K562 (cell line): ENCODE results near the gene NOP14. TPM values are rescaled to one million over a fixed set of nuclear protein-coding genes. Genes with fewer than 3 reads are reported as not detected.

Source experiments
- ARID3A ChIP-seq: IDR thresholded peaks from 2 replicates; pipeline ENCODE4 v1.6.1; 2012; ENCODE audit warnings: low read depth, low read length, improper control_type of control experiment, borderline replicate concordance
- CREM ChIP-seq: IDR thresholded peaks from 2 replicates; pipeline ENCODE4 v1.6.1; 2014; ENCODE audit warnings: antibody characterized with exemption, low read depth
- CTCFL ChIP-seq: IDR thresholded peaks from 2 replicates; pipeline ENCODE4 v1.6.1; 2011; ENCODE audit warnings: borderline replicate concordance, low read depth, mild to moderate bottlenecking, moderate library complexity, low read length; ENCODE audit not compliant: insufficient read depth, poor library complexity, severe bottlenecking
- FOXO4 ChIP-seq: fragments of 450-650 bp; formaldehyde crosslinking; IDR thresholded peaks from 2 replicates; pipeline ENCODE4 v1.4.0; 2020; ENCODE audit warnings: mild to moderate bottlenecking, moderate library complexity
- MEIS2 ChIP-seq: fragments of 450-650 bp; IDR thresholded peaks from 2 replicates; pipeline ENCODE4 v1.6.1; 2014; ENCODE audit warnings: mild to moderate bottlenecking; ENCODE audit not compliant: partially characterized antibody
- SRF ChIP-seq, 2 experiments: fragments of 250-450, 450-650 bp in 1 of 2; sonication (Bioruptor Pico) in 1 of 2; sonication (generic) in 1 of 2; formaldehyde crosslinking; IDR thresholded peaks; 2 replicates each; pipeline versions ENCODE4 v1.5.0 to v1.5.1; 2020 to 2022; ENCODE audit warnings: mild to moderate bottlenecking in 1 of 2, missing genetic modification reagents in 1 of 2
- TFAP4 ChIP-seq: sonication (generic); formaldehyde crosslinking; IDR thresholded peaks from 2 replicates; pipeline ENCODE4 v1.8.0; 2022; ENCODE audit warnings: missing genetic modification reagents, mild to moderate bottlenecking, moderate library complexity, borderline replicate concordance
- ZBTB40 ChIP-seq, 2 experiments: fragments of 450-650 bp in 1 of 2; sonication (generic) in 1 of 2; formaldehyde crosslinking in 1 of 2; IDR thresholded peaks; 2 replicates each; pipeline versions ENCODE4 v1.7.1 to v1.9.0; 2016 to 2022; ENCODE audit warnings: inconsistent platforms in 1 of 2, mild to moderate bottlenecking in 1 of 2, missing genetic modification reagents in 1 of 2
- ZKSCAN3 ChIP-seq: fragments of 250-450 bp; sonication (Bioruptor Pico); IDR thresholded peaks from 2 replicates; pipeline ENCODE4 v1.4.0; 2020
- polyA plus RNA-seq, 8 experiments: library from polyadenylated mRNA; depleted of rRNA in 4 of 8; stranded (reverse) in 5 of 8; unstranded in 3 of 8; fragments of >200 nt; fragmentation: Nextera tagmentation in 2 of 8; fragmentation: Illumina TruSeq in 1 of 8; extraction: Ambion mirVana in 2 of 8; extraction: Trizol in 1 of 8; gene quantifications; 2 replicates each; pipeline versions ENCODE4 v1.2.1 to v1.2.3, GENCODE V29; 2011 to 2014; ENCODE audit warnings: inconsistent platforms in 1 of 8, missing spikeins in 1 of 8
- total RNA-seq, 7 experiments: library from RNA; depleted of rRNA in 6 of 7; stranded (reverse); fragments of >200 nt in 6 of 7; fragmentation: Illumina TruSeq in 2 of 7; extraction: Trizol in 2 of 7; gene quantifications; 2 replicates each; pipeline versions ENCODE4 v1.2.1 to v1.2.3, GENCODE V29; 2011 to 2021; ENCODE audit warnings: low replicate concordance in 1 of 7

Gene NOP14
- total and polyA plus RNA-seq, 9 of the 15 experiments (the other 6 are each of a cell fraction or from before 2014, with no cell fraction given): 12.7 to 76.0 (median 50.9) TPM

- TF ChIP-seq ZBTB40 (IDR thresholded peaks at IDR 0.05) (peak; percentile 56), ZBTB40 (CRISPR knock-in tag; IDR thresholded peaks at IDR 0.05) (no peak), CTCFL (no peak), TFAP4 (CRISPR knock-in tag) (peak; percentile 79), CREM (peak; percentile 94), SRF (CRISPR knock-in tag; IDR thresholded peaks at IDR 0.05) (0 out of 4 replicates have a peak, but pooled peaks of 1 of the 2 experiments have one; percentile 44), FOXO4 (CRISPR knock-in tag) (0 out of 2 replicates have a peak, but pooled peaks have one; percentile 57), ARID3A (no peak), MEIS2 (no peak), ZKSCAN3 (CRISPR knock-in tag) (no peak)
Measured at GRCh38 chr4:2963175-2963965, at the start of gene NOP14, which contains the start of gene GRK4 (continued).
